Fibroblast of pulmonary artery (primary cell): Measurements from ENCODE around the gene STKLD1.
"Not testable (repeated sequence)": the region's sequence is repeated elsewhere in the genome, so short reads cannot be mapped to it uniquely, and the experiment has no call there.

Source experiments
- DNase-seq: peaks from one replicate; pipeline ENCODE4 v3.0.0-alpha.2; 2010; ENCODE audit warnings: low read depth
- H3K4me3 ChIP-seq: replicated peaks from 2 replicates; pipeline ENCODE4 v1.5.1; 2011; ENCODE audit warnings: low read depth, mild to moderate bottlenecking, control low read depth, low read length, moderate library complexity
- TF ChIP-seq, protein P1 (sequence below): IDR thresholded peaks from 2 replicates; pipeline ENCODE4 v1.5.1; 2011; ENCODE audit warnings: mild to moderate bottlenecking, control low read depth, low read length, inconsistent platforms; ENCODE audit errors: missing control alignments

Gene STKLD1

DNA sequence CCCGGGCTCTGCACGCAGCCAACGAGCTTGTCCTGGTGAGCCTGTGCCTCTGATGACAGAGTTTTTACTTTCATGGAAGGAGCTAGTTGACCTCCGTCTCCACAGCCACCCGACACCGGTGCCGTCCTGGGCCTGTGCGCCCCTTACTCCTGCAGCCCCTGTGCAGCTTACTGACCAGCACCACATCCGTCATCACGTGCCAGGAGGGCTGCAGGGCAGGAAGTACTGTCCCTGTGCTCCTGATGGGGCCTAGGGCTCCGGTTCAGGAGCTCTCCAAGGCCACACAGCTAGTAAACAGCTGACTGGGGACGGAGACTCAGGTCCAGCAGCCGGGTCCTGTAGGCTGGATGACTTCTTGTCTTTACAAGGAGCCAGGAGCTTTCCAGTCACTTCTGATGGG, 10.2 kb downstream of the STKLD1 start:
- TF ChIP-seq, protein P1, sequence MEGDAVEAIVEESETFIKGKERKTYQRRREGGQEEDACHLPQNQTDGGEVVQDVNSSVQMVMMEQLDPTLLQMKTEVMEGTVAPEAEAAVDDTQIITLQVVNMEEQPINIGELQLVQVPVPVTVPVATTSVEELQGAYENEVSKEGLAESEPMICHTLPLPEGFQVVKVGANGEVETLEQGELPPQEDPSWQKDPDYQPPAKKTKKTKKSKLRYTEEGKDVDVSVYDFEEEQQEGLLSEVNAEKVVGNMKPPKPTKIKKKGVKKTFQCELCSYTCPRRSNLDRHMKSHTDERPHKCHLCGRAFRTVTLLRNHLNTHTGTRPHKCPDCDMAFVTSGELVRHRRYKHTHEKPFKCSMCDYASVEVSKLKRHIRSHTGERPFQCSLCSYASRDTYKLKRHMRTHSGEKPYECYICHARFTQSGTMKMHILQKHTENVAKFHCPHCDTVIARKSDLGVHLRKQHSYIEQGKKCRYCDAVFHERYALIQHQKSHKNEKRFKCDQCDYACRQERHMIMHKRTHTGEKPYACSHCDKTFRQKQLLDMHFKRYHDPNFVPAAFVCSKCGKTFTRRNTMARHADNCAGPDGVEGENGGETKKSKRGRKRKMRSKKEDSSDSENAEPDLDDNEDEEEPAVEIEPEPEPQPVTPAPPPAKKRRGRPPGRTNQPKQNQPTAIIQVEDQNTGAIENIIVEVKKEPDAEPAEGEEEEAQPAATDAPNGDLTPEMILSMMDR, result no peak
- H3K4me3 ChIP-seq, result no peak overlapping the region
- DNase-seq, result no peak

DNA sequence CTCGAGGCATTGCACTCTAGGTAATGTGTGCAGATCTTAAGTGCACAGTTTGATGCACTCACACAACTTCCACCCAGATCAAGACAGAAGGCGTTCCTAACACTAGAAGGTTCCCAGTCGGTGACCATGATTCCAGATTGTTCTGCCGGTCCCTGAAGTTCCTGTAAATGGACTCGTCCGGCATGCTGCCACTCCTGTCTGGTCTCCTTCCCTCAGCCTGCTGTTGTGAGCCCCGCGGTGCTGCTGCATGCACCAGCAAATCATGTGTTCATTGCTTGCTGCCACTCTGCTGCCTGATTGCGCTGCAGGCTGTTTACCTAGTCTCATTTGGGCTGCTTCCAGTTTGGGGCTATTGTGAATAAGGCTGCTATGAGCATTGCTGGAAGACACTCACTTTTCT, 11.5 kb downstream of the STKLD1 start:
- H3K4me3 ChIP-seq, result no peak overlapping the region
- no peak for DNase-seq
- TF ChIP-seq, protein P1, result no peak

DNA sequence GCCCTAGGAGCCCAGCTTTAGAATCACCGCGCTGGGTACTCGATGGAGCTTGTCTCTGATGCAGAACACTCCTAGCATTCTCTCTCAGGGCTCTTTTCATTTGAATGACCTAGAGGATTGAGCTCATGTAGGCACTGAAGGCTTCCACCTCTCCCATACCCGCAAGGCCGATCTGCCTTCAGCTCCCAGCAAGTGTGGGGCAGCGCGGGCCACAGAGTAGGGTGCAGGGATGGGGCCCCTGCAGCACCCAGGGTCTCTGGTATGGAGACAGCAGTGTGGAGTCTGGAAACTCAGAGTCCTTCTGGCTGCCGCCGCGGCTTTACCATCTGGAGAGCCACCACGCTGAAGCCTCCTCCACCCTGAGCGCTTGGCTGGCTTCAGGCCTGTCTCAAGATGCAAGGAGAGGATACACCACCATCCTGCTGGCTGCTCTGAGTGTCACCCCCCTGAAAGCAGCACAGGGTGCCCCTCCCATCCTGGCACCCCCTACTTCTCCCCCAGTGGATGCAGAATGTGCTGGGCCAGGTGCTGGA, 12.9 kb downstream of the STKLD1 start:
- H3K4me3 ChIP-seq, result no peak overlapping the region
- DNase-seq, result no peak
- TF ChIP-seq, protein P1, result no peak

DNA sequence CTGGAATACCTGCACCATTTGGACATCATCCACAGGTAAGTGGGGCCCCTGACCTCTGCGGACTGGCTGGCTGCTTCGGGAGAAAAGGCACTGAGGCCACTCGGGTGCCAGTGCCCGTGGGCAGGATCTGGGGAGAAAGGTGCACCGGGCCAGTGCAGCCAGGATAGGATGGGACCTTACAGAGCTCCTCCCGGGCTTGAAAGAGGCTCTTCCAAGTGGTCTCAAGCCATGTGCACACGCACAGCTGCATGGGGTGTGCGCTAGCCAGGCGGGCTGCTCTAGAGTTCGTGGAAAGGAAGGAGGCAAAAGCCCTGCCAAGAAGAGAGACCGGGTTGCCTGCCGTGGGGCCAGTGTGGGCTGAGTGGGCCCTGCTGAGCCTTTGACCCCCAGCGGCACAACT, 13.4 kb downstream of the STKLD1 start:
- TF ChIP-seq, protein P1, result no peak
- DNase-seq, result no peak
- no peak overlapping the region for H3K4me3 ChIP-seq

DNA sequence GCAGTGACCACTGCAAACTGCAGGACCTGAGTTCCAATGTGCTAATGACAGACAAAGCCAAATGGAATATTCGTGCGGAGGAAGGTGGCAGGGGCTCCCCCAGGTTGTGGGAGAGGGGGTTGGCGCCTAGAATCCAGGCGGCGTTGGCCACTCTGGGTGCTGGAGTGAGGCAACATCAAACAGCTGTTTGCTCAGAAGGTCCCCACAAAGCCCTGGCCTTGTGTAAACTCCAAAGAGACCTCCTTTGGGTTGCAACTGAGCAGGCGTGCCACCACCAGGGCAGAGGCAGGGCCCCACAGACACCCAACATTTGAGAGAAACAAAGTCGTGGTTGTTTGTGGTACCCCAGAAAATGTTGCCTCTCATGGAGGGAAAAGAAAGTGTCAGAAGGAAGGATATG, 14.5 kb downstream of the STKLD1 start:
- no peak for DNase-seq
- no peak overlapping the region for H3K4me3 ChIP-seq
- TF ChIP-seq, protein P1, result no peak

DNA sequence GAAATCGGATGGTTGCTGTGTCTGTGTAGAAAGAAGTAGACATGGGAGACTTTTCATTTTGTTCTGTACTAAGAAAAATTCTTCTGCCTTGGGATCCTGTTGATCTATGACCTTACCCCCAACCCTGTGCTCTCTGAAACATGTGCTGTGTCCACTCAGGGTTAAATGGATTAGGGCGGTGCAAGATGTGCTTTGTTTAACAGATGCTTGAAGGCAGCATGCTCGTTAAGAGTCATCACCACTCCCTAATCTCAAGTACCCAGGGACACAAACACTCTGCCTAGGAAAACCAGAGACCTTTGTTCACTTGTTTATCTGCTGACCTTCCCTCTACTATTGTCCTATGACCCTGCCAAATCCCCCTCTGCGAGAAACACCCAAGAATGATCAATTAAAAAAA, 15.3 kb downstream of the STKLD1 start:
- H3K4me3 ChIP-seq, DNase-seq: not testable (repeated sequence)

DNA sequence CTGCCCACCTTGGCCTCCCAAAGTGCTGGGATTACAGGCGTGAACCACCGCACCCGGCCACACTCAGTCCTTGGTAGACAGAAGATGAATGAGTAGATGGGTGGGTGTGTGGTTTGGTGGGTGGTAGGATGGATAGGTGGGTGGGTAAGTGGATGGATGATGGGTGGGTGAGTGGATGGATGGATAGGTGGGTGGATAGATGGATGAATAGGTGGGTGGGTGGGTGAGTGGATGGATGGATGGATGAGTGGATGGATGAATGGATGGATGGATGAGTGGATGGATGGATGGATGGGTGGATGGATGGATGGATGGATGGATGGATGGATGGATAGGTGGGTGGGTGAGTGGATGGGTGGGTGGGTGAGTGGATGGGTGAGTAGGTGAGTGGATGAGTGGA, 16.1 kb downstream of the STKLD1 start:
- not testable (repeated sequence) for DNase-seq, H3K4me3 ChIP-seq

DNA sequence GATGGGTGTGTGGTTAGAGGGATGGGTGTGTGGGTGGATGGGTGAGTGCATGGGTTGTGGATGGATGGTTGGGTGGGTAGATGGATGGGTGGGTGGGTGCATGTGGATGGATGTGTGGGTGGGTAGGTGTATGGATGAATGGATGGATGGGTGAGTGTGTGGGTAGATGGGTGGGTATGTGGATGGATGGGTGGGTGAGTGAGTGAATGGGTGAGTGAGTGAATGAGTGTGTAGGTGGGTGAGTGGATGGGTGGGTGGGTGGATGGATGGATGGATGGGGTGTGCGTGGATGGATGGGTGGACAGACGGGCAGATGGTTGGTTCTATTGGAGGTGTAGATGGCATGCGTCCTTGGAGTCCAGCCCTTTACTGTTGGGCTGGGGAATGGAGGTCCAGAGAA, 17.2 kb downstream of the STKLD1 start:
- H3K4me3 ChIP-seq, result no peak overlapping the region
- no peak for DNase-seq

More for the DNA sequence above, 17.2 kb downstream of the STKLD1 start:
- TF ChIP-seq, protein P1, result no peak
